Measurements from ENCODE around the gene SLC25A22. TPM values are rescaled to one million over a fixed set of nuclear protein-coding genes. Genes with fewer than 3 reads are reported as not detected.
A peak's percentile ranks its signal among the peaks of the same experiment; 100 is the strongest.

Gene SLC25A22
- total RNA-seq, 1 experiment from 2014 or later, result 44.5 TPM

DNA sequence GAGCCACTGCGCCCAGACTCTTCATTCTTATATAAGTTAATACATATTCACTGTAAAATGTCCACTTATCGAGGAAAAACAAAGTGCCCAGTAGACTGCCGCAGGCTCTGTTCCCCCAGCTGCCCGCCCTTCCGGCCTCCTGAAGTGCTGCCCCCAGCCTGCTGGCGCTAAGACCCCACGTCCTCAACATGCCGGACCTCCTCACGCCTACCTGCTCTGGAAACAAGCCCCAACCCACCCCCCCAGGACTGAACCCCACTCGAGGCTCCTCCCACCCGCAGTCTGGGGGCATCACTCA lies 21.9 kb downstream of the SLC25A22 start:
- H3K36me3 Mint-ChIP-seq (ENCODE audit: insufficient read depth, unreplicated experiment), result peaks cover 61% of the 10 kb centered on the region
- TF ChIP-seq, protein P1, sequence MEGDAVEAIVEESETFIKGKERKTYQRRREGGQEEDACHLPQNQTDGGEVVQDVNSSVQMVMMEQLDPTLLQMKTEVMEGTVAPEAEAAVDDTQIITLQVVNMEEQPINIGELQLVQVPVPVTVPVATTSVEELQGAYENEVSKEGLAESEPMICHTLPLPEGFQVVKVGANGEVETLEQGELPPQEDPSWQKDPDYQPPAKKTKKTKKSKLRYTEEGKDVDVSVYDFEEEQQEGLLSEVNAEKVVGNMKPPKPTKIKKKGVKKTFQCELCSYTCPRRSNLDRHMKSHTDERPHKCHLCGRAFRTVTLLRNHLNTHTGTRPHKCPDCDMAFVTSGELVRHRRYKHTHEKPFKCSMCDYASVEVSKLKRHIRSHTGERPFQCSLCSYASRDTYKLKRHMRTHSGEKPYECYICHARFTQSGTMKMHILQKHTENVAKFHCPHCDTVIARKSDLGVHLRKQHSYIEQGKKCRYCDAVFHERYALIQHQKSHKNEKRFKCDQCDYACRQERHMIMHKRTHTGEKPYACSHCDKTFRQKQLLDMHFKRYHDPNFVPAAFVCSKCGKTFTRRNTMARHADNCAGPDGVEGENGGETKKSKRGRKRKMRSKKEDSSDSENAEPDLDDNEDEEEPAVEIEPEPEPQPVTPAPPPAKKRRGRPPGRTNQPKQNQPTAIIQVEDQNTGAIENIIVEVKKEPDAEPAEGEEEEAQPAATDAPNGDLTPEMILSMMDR (IDR thresholded peaks at IDR 0.05; ENCODE audit: unreplicated experiment), result no peak
- CTCF ChIA-PET, result interaction anchor here (1.0 kb wide), 1 partner anchor 19 kb away, joined by 4 read pairs; no protein-coding TSS in a partner anchor

DNA sequence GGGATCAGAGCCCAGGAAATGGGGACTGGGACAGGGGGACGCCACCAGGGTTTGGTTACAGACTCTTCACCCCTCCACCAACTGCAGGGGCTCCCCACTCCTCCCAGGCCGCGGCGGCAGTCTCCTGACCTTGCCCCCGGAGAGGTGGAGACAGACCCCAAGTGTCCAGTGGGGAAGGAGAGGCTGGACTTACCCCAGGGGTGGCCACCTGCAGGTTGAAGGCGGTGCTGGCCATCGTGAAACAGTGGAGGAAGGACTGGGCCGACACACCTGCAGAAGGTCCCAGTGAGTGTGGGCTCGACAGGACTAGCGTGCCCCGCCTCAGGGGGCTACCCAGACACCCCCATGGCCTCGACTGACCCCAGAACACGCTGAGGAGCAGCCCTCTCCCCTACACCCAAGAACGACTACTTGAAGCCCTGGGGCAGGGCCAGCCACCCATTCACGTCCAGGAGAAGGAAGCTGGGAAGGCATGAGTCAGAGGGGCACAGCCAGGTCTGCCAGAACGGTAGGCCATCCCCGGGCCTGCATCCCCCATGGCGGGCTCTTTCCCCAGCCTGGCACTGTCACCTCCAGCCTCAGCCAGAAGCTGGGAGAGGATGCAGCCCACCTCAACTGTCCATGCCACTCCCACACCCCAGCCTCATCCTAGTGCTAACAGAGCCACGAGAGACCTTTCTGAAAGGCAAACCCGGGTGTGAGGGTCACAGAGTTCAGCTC lies 23.0 kb downstream of the SLC25A22 start:
- TF ChIP-seq, protein P1 (IDR thresholded peaks at IDR 0.05; ENCODE audit: unreplicated experiment), result no peak
- peaks cover 65% of the 10 kb centered on the region for H3K36me3 Mint-ChIP-seq (ENCODE audit: insufficient read depth, unreplicated experiment)
- H3K4me3 Mint-ChIP-seq (ENCODE audit: low read depth, unreplicated experiment), result peak overlapping the region; percentile 96
- H3K27ac Mint-ChIP-seq (ENCODE audit: unreplicated experiment), result no peak overlapping the region
- no peaks in the 10 kb centered on the region for H3K9me3 Mint-ChIP-seq (ENCODE audit: low read depth, unreplicated experiment)
- peak; percentile 66 for DNase-seq
- intact Hi-C loops (cut with micrococcal nuclease; ENCODE audit: unreplicated experiment), result no loop called here
- peaks cover 13% of the 10 kb centered on the region for H3K4me1 Mint-ChIP-seq (ENCODE audit: low read depth, unreplicated experiment)
- no peaks in the 10 kb centered on the region for H3K27me3 Mint-ChIP-seq (ENCODE audit: unreplicated experiment)
- no TSS peak for BruUV-seq (replicated peaks)
- CTCF ChIA-PET, result interaction anchor here (0.7 to 1.2 kb wide), 5 partner anchors 15 to 199 kb away, joined by 3 to 5 read pairs (median 5); partner anchors contain the start of genes CEND1 and PHRF1

More for the DNA sequence above, 21.9 kb downstream of the SLC25A22 start:
- intact Hi-C loops (cut with micrococcal nuclease; ENCODE audit: unreplicated experiment), result no loop called here
- Mint-ChIP-seq H3K27ac (ENCODE audit: unreplicated experiment) (peak overlapping the region; percentile 75), H3K4me3 (ENCODE audit: low read depth, unreplicated experiment) (peak overlapping the region; percentile 96), H3K27me3 (ENCODE audit: unreplicated experiment) (no peaks in the 10 kb centered on the region), H3K9me3 (ENCODE audit: low read depth, unreplicated experiment) (no peaks in the 10 kb centered on the region), H3K4me1 (ENCODE audit: low read depth, unreplicated experiment) (peaks cover 13% of the 10 kb centered on the region)
- no TSS peak for BruUV-seq (replicated peaks)
- DNase-seq, result no peak

GRCh38 chr11:773830-774229 lies 24.3 kb downstream of the SLC25A22 start:
- BruUV-seq (replicated peaks), result no TSS peak
- H3K9me3 Mint-ChIP-seq (ENCODE audit: low read depth, unreplicated experiment), result no peaks in the 10 kb centered on the region
- H3K27ac Mint-ChIP-seq (ENCODE audit: unreplicated experiment), result peak overlapping the region; percentile 60
- DNase-seq, result no peak
- TF ChIP-seq, protein P1 (IDR thresholded peaks at IDR 0.05; ENCODE audit: unreplicated experiment), result no peak
- H3K4me1 Mint-ChIP-seq (ENCODE audit: low read depth, unreplicated experiment), result peaks cover 13% of the 10 kb centered on the region
- no peaks in the 10 kb centered on the region for H3K27me3 Mint-ChIP-seq (ENCODE audit: unreplicated experiment)
- intact Hi-C loops (cut with micrococcal nuclease; ENCODE audit: unreplicated experiment), result no loop called here
- H3K4me3 Mint-ChIP-seq (ENCODE audit: low read depth, unreplicated experiment), result no peak overlapping the region
- CTCF ChIA-PET, result no interaction called here
- peaks cover 67% of the 10 kb centered on the region for H3K36me3 Mint-ChIP-seq (ENCODE audit: insufficient read depth, unreplicated experiment)

DNA sequence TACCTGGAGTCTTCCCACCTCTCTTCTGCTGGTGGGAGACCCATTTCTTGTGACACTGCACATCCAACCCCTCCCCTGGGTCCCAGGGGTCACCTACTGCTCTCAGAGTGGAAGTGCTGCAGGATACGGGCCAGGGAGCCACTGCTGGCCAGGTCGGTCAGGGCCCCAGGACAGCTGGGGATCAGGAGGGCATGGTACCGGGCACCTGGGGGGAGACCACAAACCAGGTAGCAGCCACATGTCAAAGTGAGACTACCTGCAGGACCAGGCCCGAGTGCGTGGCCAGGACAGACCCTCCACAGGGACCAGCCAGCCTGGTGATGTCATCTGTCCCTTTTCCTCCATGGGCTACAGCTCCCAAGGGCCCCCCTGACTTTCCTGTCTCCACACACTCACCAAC lies 24.7 kb downstream of the SLC25A22 start:
- H3K4me3 Mint-ChIP-seq (ENCODE audit: low read depth, unreplicated experiment), result no peak overlapping the region
- H3K27me3 Mint-ChIP-seq (ENCODE audit: unreplicated experiment), result no peaks in the 10 kb centered on the region
- CTCF ChIA-PET, result no interaction called here
- no peaks in the 10 kb centered on the region for H3K9me3 Mint-ChIP-seq (ENCODE audit: low read depth, unreplicated experiment)
- H3K4me1 Mint-ChIP-seq (ENCODE audit: low read depth, unreplicated experiment), result peaks cover 13% of the 10 kb centered on the region
- BruUV-seq (replicated peaks), result no TSS peak
- no peak for DNase-seq
- peaks cover 65% of the 10 kb centered on the region for H3K36me3 Mint-ChIP-seq (ENCODE audit: insufficient read depth, unreplicated experiment)
- TF ChIP-seq, protein P1 (IDR thresholded peaks at IDR 0.05; ENCODE audit: unreplicated experiment), result no peak
- intact Hi-C loops (cut with micrococcal nuclease; ENCODE audit: unreplicated experiment), result no loop called here
- peak overlapping the region; percentile 60 for H3K27ac Mint-ChIP-seq (ENCODE audit: unreplicated experiment)

Measured in Calu3 (cell line).